Neural progenitor cell (in vitro differentiated cells): ENCODE results near the gene MAP4K5. TPM values are rescaled to one million over a fixed set of nuclear protein-coding genes. Genes with fewer than 3 reads are reported as not detected.

Source experiments
- DNase-seq: peaks from one replicate; pipeline ENCODE4 v3.0.0-alpha.2; 2016; ENCODE audit warnings: low spot score
- H2AFZ ChIP-seq: fragments of 200-600 bp; sonication (generic); replicated peaks from 2 replicates; pipeline ENCODE4 v1.6.1; 2016; ENCODE audit warnings: antibody characterized with exemption
- H3F3A ChIP-seq: fragments of 200-600 bp; sonication (generic); 2 replicates; pipeline ENCODE4 v1.6.1; 2016; ENCODE audit warnings: antibody characterized with exemption, low read depth
- H3K27ac ChIP-seq: fragments of 200-600 bp; sonication (generic); 2 replicates; pipeline ENCODE4 v1.5.1; 2016; ENCODE audit warnings: mild to moderate bottlenecking
- H3K27me3 ChIP-seq: fragments of 200-600 bp; sonication (generic); 2 replicates; pipeline ENCODE4 v1.6.1; 2016; ENCODE audit warnings: mild to moderate bottlenecking, moderate library complexity
- H3K36me3 ChIP-seq: fragments of 200-600 bp; sonication (generic); 2 replicates; pipeline ENCODE4 v1.5.1; 2016
- H3K4me1 ChIP-seq: fragments of 200-600 bp; sonication (generic); 2 replicates; pipeline ENCODE4 v1.6.1; 2016; ENCODE audit warnings: mixed run types
- H3K4me2 ChIP-seq: fragments of 200-600 bp; sonication (generic); 2 replicates; pipeline ENCODE4 v1.6.1; 2016
- H3K4me3 ChIP-seq: fragments of 200-600 bp; sonication (generic); 2 replicates; pipeline ENCODE4 v1.5.1; 2016
- H3K79me2 ChIP-seq: fragments of 200-600 bp; sonication (generic); 2 replicates; pipeline ENCODE4 v1.6.1; 2016; ENCODE audit warnings: low read depth
- H3K9ac ChIP-seq: fragments of 200-600 bp; sonication (generic); 2 replicates; pipeline ENCODE4 v1.6.1; 2016
- H3K9me3 ChIP-seq: fragments of 200-600 bp; sonication (generic); 2 replicates; pipeline ENCODE4 v1.5.1; 2016; ENCODE audit warnings: low read depth
- H4K20me1 ChIP-seq: fragments of 200-600 bp; sonication (generic); 2 replicates; pipeline ENCODE4 v1.6.1; 2016; ENCODE audit warnings: low read depth
- H3K27ac Mint-ChIP-seq: 3 replicates; pipeline ENCODE4 v1.8.0; 2021; ENCODE audit warnings: mixed read lengths
- H3K27me3 Mint-ChIP-seq: 2 replicates; pipeline ENCODE4 v1.8.0; 2022; ENCODE audit warnings: low read depth, mild to moderate bottlenecking, inconsistent platforms, moderate library complexity, mixed read lengths; ENCODE audit not compliant: insufficient read depth
- H3K36me3 Mint-ChIP-seq: 3 replicates; pipeline ENCODE4 v1.8.0; 2021; ENCODE audit warnings: mixed read lengths
- H3K4me1 Mint-ChIP-seq: 3 replicates; pipeline ENCODE4 v1.8.0; 2021; ENCODE audit warnings: mixed read lengths
- H3K4me3 Mint-ChIP-seq: 3 replicates; pipeline ENCODE4 v1.8.0; 2021; ENCODE audit warnings: mild to moderate bottlenecking, moderate library complexity, mixed read lengths
- H3K9me3 Mint-ChIP-seq: 3 replicates; pipeline ENCODE4 v1.8.0; 2020; ENCODE audit warnings: mixed read lengths
- EZH2 ChIP-seq: fragments of 200-600 bp; sonication (generic); IDR thresholded peaks from 2 replicates; pipeline ENCODE4 v1.6.1; 2017; ENCODE audit warnings: antibody characterized with exemption, mild to moderate bottlenecking, moderate library complexity
- EZH2phosphoT487 ChIP-seq: fragments of 200-600 bp; sonication (generic); IDR thresholded peaks from 2 replicates; pipeline ENCODE4 v1.6.1; 2017; ENCODE audit warnings: antibody characterized with exemption
- total RNA-seq: library from RNA; depleted of rRNA; stranded (reverse); fragments of >200 nt; gene quantifications from 2 replicates; pipeline ENCODE4 v1.2.3, GENCODE V29; 2015; ENCODE audit warnings: low replicate concordance
- TF ChIP-seq, protein P1 (sequence below): fragments of 200-600 bp; sonication (generic); IDR thresholded peaks from 2 replicates; pipeline ENCODE4 v1.5.1; 2017; ENCODE audit warnings: antibody characterized with exemption, mild to moderate bottlenecking

Gene MAP4K5
- total RNA-seq, 1 donor from 2014 or later = 114 TPM

DNA sequence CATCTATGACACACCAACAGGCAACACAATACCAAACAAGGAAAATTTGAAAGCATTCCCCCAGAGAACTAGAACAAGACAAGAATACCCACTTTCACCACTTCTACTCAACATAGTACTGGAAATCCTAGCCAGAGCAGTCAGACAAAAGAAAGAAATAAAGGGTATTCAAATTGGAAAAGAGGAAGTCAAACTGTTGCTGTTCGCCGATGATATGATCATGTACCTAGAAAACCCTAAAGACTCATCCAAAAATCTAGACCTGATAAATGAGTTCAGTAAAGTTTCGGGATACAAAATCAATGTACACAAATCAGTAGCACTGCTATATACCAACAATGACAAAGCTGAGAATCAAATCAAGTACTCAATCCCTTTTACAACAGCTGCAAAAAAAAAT is 19.5 kb upstream of the MAP4K5 start:
- H2AFZ ChIP-seq = no peak overlapping the region
- no peak overlapping the region for H3K4me3 ChIP-seq
- H3K36me3 ChIP-seq = no peaks in the 10 kb centered on the region
- H3K9ac ChIP-seq = no peak overlapping the region
- H3F3A ChIP-seq = no peaks in the 10 kb centered on the region
- no peaks in the 10 kb centered on the region for H3K27me3 Mint-ChIP-seq
- TF ChIP-seq EZH2 (no peak), EZH2phosphoT487 (no peak)
- TF ChIP-seq, protein P1, sequence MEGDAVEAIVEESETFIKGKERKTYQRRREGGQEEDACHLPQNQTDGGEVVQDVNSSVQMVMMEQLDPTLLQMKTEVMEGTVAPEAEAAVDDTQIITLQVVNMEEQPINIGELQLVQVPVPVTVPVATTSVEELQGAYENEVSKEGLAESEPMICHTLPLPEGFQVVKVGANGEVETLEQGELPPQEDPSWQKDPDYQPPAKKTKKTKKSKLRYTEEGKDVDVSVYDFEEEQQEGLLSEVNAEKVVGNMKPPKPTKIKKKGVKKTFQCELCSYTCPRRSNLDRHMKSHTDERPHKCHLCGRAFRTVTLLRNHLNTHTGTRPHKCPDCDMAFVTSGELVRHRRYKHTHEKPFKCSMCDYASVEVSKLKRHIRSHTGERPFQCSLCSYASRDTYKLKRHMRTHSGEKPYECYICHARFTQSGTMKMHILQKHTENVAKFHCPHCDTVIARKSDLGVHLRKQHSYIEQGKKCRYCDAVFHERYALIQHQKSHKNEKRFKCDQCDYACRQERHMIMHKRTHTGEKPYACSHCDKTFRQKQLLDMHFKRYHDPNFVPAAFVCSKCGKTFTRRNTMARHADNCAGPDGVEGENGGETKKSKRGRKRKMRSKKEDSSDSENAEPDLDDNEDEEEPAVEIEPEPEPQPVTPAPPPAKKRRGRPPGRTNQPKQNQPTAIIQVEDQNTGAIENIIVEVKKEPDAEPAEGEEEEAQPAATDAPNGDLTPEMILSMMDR = no peak
- no peak for DNase-seq
- H3K4me1 Mint-ChIP-seq = no peaks in the 10 kb centered on the region
- H3K27ac ChIP-seq = no peak overlapping the region
- H4K20me1 ChIP-seq = no peaks in the 10 kb centered on the region
- H3K36me3 Mint-ChIP-seq = no peaks in the 10 kb centered on the region
- H3K9me3 Mint-ChIP-seq = no peaks in the 10 kb centered on the region
- no peaks in the 10 kb centered on the region for H3K9me3 ChIP-seq
- H3K27me3 ChIP-seq = no peaks in the 10 kb centered on the region
- H3K4me1 ChIP-seq = no peaks in the 10 kb centered on the region
- H3K4me3 Mint-ChIP-seq = no peak overlapping the region
- H3K4me2 ChIP-seq = no peak overlapping the region
- H3K79me2 ChIP-seq = no peaks in the 10 kb centered on the region
- H3K27ac Mint-ChIP-seq = no peak overlapping the region

DNA sequence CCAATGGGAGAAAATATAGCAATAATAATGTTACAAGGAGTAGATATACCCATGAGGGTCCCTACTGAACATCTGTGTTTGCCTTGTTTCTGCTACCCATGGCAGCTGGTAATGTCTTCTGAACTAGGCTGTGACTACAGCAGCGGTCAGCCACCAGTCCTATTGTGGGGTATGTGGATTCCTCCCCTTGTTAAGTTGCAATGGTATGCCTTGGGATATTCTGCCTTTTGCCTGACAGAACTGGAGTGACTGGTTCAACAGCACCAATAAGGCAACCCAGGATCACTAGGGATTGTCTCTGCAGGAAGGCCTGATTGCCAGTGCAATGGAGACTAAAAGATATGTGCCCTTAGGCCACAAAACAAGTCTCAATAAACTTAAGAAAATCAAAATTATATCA is 17.9 kb upstream of the MAP4K5 start:
- Histone ChIP-seq H3K4me3 (no peak overlapping the region), H3K4me1 (no peaks in the 10 kb centered on the region), H3K36me3 (no peaks in the 10 kb centered on the region), H2AFZ (no peak overlapping the region), H4K20me1 (no peaks in the 10 kb centered on the region), H3K4me2 (no peak overlapping the region), H3K27ac (no peak overlapping the region), H3K27me3 (no peaks in the 10 kb centered on the region), H3K9ac (no peak overlapping the region), H3K9me3 (no peaks in the 10 kb centered on the region), H3F3A (no peaks in the 10 kb centered on the region), H3K79me2 (no peaks in the 10 kb centered on the region)
- TF ChIP-seq EZH2phosphoT487 (no peak), EZH2 (no peak)
- TF ChIP-seq, protein P1 = no peak
- Mint-ChIP-seq H3K4me3 (no peak overlapping the region), H3K9me3 (no peaks in the 10 kb centered on the region), H3K27me3 (no peaks in the 10 kb centered on the region), H3K4me1 (peaks cover 2% of the 10 kb centered on the region), H3K36me3 (no peaks in the 10 kb centered on the region), H3K27ac (no peak overlapping the region)
- DNase-seq = no peak

DNA sequence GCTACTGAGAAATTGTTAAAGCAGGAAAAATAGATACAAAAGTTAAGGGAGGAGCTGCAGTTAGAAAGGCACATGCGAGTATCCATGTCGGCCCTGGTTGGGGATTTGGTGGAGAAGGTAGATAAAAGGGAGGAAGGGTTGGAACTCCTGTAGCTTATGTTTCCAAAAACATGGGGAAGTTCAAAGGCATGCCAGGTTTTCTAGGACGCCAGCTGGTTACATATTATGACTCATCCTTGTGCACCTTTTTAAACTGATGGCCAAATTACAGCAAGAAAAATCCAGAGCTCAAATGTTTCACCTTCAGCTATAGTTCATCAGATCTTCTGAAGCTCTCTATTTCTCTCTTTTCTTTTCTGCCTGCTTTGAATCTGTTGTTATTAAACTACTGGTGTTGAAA is 13.2 kb upstream of the MAP4K5 start:
- Histone ChIP-seq H3K27me3 (no peaks in the 10 kb centered on the region), H3K4me1 (no peaks in the 10 kb centered on the region), H3K27ac (no peak overlapping the region), H3K79me2 (no peaks in the 10 kb centered on the region), H4K20me1 (no peaks in the 10 kb centered on the region), H3K4me2 (no peak overlapping the region), H3F3A (no peaks in the 10 kb centered on the region), H3K9me3 (no peaks in the 10 kb centered on the region), H2AFZ (no peak overlapping the region), H3K9ac (no peak overlapping the region), H3K36me3 (no peaks in the 10 kb centered on the region), H3K4me3 (no peak overlapping the region)
- DNase-seq = no peak
- peaks cover 2% of the 10 kb centered on the region for H3K27me3 Mint-ChIP-seq
- no peak overlapping the region for H3K27ac Mint-ChIP-seq
- peaks cover 3% of the 10 kb centered on the region for H3K4me1 Mint-ChIP-seq
- TF ChIP-seq, protein P1 = no peak
- TF ChIP-seq EZH2phosphoT487 = no peak
- no peak for TF ChIP-seq EZH2
- no peaks in the 10 kb centered on the region for H3K9me3 Mint-ChIP-seq
- H3K36me3 Mint-ChIP-seq = no peaks in the 10 kb centered on the region
- H3K4me3 Mint-ChIP-seq = no peak overlapping the region
